Measurements from ENCODE around the gene HES3.
"Not testable (repeated sequence)": the region's sequence is repeated elsewhere in the genome, so short reads cannot be mapped to it uniquely, and the experiment has no call there.

DNA sequence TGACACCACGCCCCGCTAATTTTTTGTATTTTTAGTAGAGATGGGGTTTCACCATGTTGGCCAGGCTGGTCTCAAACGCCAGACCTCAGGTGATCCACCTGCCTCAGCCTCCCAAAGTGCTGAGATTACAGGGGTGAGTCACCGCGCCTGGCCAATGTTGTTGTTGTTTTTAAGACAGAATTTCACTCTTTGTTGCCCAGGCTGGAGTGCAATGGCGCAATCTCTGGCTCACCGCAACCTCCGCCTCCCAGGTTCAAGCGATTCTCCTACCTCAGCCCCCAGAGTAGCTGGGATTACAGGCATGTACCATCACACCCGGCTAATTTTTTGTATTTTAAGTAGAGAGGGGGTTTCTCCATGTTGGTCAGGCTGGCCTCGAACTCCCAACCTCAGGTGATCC lies 24.3 kb upstream of the HES3 start:
- TF ChIP-seq, protein P1, sequence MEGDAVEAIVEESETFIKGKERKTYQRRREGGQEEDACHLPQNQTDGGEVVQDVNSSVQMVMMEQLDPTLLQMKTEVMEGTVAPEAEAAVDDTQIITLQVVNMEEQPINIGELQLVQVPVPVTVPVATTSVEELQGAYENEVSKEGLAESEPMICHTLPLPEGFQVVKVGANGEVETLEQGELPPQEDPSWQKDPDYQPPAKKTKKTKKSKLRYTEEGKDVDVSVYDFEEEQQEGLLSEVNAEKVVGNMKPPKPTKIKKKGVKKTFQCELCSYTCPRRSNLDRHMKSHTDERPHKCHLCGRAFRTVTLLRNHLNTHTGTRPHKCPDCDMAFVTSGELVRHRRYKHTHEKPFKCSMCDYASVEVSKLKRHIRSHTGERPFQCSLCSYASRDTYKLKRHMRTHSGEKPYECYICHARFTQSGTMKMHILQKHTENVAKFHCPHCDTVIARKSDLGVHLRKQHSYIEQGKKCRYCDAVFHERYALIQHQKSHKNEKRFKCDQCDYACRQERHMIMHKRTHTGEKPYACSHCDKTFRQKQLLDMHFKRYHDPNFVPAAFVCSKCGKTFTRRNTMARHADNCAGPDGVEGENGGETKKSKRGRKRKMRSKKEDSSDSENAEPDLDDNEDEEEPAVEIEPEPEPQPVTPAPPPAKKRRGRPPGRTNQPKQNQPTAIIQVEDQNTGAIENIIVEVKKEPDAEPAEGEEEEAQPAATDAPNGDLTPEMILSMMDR (IDR thresholded peaks at IDR 0.05; ENCODE audit: insufficient read depth, low read length, poor library complexity, severe bottlenecking), result not testable (repeated sequence)
- TF ChIP-seq EZH2phosphoT487 (conservative IDR thresholded peaks at IDR 0.05; ENCODE audit: low read length), result not testable (repeated sequence)
